Choroid plexus epithelial cell (primary cell): ENCODE data around the gene XIRP2.

ENCODE experiments used
- DNase-seq: peaks from one replicate; pipeline ENCODE4 v3.0.0-alpha.2; 2010; ENCODE audit warnings: low read depth
- H3K4me3 ChIP-seq: 2 replicates; pipeline ENCODE4 v1.5.1; 2011; ENCODE audit warnings: low read depth, mild to moderate bottlenecking, control low read depth, low read length, moderate library complexity
- CTCF ChIP-seq: conservative IDR thresholded peaks from 2 replicates; pipeline ENCODE4 v1.5.1; 2011; ENCODE audit warnings: low read depth, mild to moderate bottlenecking, control low read depth, inconsistent platforms, low read length, moderate library complexity

Gene XIRP2

DNA sequence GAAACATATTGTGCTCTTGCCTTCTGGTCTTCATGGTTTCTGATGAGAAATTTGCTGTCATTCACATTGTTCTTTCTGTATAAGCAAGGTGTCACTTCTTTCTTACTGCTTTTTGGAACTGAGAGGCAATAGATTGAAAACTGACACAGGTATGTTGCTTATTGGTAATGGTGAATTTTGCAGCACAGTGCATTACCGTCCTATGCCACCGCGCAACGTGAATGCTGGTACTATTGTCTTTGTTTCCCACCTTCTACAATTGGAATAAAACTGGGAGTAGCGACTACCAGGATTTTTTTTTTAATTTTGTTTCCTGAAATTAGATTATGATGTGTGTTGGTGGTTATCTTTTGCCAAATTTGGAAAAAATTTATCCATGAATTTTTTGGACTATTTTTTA lies 11.4 kb downstream of the XIRP2 start:
- TF ChIP-seq CTCF: peak; percentile 9
- no peak for DNase-seq
- H3K4me3 ChIP-seq: no peak overlapping the region

GRCh38 chr2:166900700-166901099 lies 12.4 kb downstream of the XIRP2 start:
- no peak overlapping the region for H3K4me3 ChIP-seq
- peak; percentile 62 for TF ChIP-seq CTCF
- peak; percentile 72 for DNase-seq

DNA sequence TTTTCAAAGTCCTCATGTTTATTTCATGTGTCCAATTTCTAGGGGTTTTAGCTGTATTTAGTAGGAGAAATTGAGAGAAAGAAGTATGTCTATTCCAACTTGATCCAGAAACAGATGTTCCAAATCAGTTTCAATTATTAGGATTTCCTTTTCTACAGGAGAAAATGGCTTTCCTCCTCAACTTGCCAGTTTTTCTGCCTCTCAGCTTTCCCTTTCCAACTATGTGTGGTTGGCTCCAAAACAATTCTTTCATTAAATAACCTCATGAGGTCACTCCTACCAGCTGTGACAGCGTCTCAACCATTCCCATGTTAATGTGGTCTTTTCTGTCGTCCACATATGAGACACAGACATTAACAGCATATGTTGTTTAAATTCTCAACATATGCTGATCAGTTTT lies 13.1 kb downstream of the XIRP2 start:
- no peak overlapping the region for H3K4me3 ChIP-seq
- no peak for DNase-seq
- TF ChIP-seq CTCF: no peak

DNA sequence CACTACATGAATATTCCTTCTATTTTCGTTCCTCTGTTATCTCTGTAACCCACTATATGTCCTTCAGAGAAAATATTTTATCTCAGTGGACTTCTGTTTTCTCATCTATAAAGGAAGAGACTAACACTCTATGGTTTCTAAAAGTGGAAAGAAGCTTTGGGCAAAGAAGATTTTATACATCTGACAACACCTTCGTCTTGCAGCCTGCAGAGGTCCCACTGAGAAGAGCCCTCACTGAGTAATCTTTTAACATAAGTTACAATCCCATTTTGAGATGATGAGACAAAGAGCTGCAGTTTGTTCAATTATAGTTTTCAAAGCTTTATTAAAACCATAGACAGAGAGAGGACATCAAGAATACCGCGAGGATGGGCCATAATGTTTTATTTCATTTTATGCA lies 28.7 kb downstream of the XIRP2 start:
- peak; percentile 49 for DNase-seq
- H3K4me3 ChIP-seq: no peak overlapping the region
- peak; percentile 51 for TF ChIP-seq CTCF

- TF ChIP-seq CTCF: no peak
- peak; percentile 13 for DNase-seq
- H3K4me3 ChIP-seq: no peak overlapping the region
Observed at GRCh38 chr2:166917415-166917814, 29.1 kb downstream of the XIRP2 start.

DNA sequence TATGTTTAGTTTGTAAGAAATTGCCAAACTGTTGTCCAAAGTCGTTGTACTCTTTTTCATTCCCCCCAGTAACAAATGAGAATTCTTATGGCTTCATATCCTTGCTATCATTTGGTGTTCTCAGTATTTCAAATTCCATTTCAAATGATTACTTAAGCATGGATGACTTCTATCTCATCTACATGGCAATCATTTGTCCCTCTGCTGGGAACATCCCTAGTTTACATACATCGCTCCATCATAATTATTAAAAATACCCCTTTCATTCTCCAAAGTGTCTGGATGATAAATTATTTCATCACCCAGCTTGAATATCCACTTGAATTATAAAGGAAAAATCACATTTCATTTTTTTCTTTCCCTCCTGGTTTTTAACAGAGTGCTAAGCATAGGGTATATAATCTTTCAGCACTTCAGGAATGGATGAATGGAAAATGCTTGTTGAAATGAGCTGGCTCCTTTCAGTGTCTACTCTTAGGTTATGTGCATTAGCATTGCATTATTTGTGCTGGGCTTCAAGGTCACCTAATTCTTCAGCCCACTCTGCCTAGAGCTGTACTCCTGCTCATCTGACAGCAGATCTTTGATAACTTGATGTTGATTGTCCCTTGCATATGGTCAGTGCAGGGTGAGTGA lies 33.1 kb downstream of the XIRP2 start:
- H3K4me3 ChIP-seq: no peak overlapping the region
- TF ChIP-seq CTCF: no peak
- no peak for DNase-seq

DNA sequence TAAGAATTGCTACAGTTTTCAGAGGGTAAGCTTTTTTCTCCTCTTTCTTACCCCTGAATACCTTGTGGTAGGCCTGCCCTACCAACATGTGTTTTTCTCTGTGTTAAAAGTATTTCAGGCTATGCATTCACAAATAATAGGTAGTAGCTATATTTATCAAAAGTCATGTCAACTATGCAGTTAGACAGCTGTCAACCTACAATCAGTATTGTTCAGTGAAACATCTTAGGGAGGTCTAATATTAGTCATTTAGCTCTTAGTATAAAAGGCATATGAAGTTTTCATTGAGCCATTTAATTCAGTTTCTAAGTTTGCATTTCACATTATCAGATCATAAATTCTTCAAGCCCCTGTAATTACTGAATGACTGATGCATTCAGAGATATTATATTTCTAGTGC lies 36.7 kb downstream of the XIRP2 start:
- H3K4me3 ChIP-seq: no peak overlapping the region
- DNase-seq: no peak
- TF ChIP-seq CTCF: no peak
